Liver (tissue), 9 donors: ENCODE data around the gene ZNF556. TPM values are rescaled to one million over a fixed set of nuclear protein-coding genes. Genes with fewer than 3 reads are reported as not detected.

Experiments used
- DNase-seq: peaks from one replicate; pipeline ENCODE4 v3.0.0-alpha.2; 2017; ENCODE audit warnings: low spot score
- H3K27ac ChIP-seq, 2 donors: one replicate each; pipeline ENCODE4 v1.7.0; 2013; ENCODE audit warnings: inconsistent platforms in 2 of 2, low read length in 2 of 2, control low read depth in 1 of 2, low read depth in 1 of 2, mild to moderate bottlenecking in 1 of 2
- H3K27me3 ChIP-seq, 4 donors: one replicate each; pipeline versions ENCODE4 v1.6.1 to v1.7.0; 2013; ENCODE audit warnings: low read length in 3 of 4, inconsistent platforms in 1 of 4, mild to moderate bottlenecking in 1 of 4, moderate library complexity in 1 of 4; ENCODE audit not compliant: control insufficient read depth in 4 of 4, insufficient read depth in 4 of 4
- H3K36me3 ChIP-seq, 4 donors: one replicate each; pipeline versions ENCODE4 v1.6.1 to v1.7.0; 2013; ENCODE audit warnings: low read length in 3 of 4, mild to moderate bottlenecking in 3 of 4, low read depth in 1 of 4, moderate library complexity in 1 of 4; ENCODE audit not compliant: control insufficient read depth in 4 of 4, insufficient read depth in 3 of 4
- H3K4me1 ChIP-seq, 4 donors: one replicate each; pipeline versions ENCODE4 v1.6.1 to v1.7.0; 2013; ENCODE audit warnings: low read length in 3 of 4, mild to moderate bottlenecking in 3 of 4, moderate library complexity in 1 of 4; ENCODE audit not compliant: control insufficient read depth in 4 of 4, insufficient read depth in 4 of 4
- H3K4me3 ChIP-seq, 3 donors: one replicate each; pipeline versions ENCODE4 v1.6.1 to v1.7.0; 2013; ENCODE audit warnings: low read length in 3 of 3, control low read depth in 1 of 3, low read depth in 1 of 3, mild to moderate bottlenecking in 1 of 3
- H3K9ac ChIP-seq, 2 donors: one replicate each; pipeline ENCODE4 v1.7.0; 2013; ENCODE audit warnings: low read length in 2 of 2, mild to moderate bottlenecking in 2 of 2, moderate library complexity in 2 of 2, control low read depth in 1 of 2, low read depth in 1 of 2
- H3K9me3 ChIP-seq, 4 donors: one replicate each; pipeline versions ENCODE4 v1.6.1 to v1.7.0; 2013; ENCODE audit warnings: low read length in 3 of 4; ENCODE audit not compliant: control insufficient read depth in 4 of 4
- ATF3 ChIP-seq: IDR thresholded peaks from 2 replicates; pipeline ENCODE4 v1.6.1; 2016; ENCODE audit warnings: antibody characterized with exemption
- CTCF ChIP-seq: fragments of 150-350 bp; IDR thresholded peaks from 2 replicates; pipeline ENCODE4 v1.5.1; 2017; ENCODE audit warnings: improper control_type of control experiment, low read depth, low read length; ENCODE audit not compliant: missing input control
- EGR1 ChIP-seq, 2 donors: IDR thresholded peaks; 2 replicates each; pipeline ENCODE4 v1.6.1; 2016 to 2018; ENCODE audit warnings: antibody characterized with exemption in 2 of 2, low read depth in 2 of 2
- FOXA1 ChIP-seq: IDR thresholded peaks from 2 replicates; pipeline ENCODE4 v1.6.1; 2016; ENCODE audit warnings: antibody characterized with exemption
- FOXA2 ChIP-seq: IDR thresholded peaks from 2 replicates; pipeline ENCODE4 v1.6.1; 2016; ENCODE audit warnings: antibody characterized with exemption
- GABPA ChIP-seq, 2 donors: IDR thresholded peaks in 1 of 2; conservative IDR thresholded peaks in 1 of 2; 2 replicates each; pipeline ENCODE4 v1.6.1; 2016; ENCODE audit warnings: antibody characterized with exemption in 2 of 2, mild to moderate bottlenecking in 1 of 2, moderate library complexity in 1 of 2
- HNF4A ChIP-seq, 2 donors: conservative IDR thresholded peaks; 2 replicates each; pipeline ENCODE4 v1.6.1; 2016; ENCODE audit warnings: antibody characterized with exemption in 2 of 2, mild to moderate bottlenecking in 2 of 2
- HNF4G ChIP-seq: IDR thresholded peaks from 2 replicates; pipeline ENCODE4 v1.6.1; 2016; ENCODE audit warnings: antibody characterized with exemption
- JUND ChIP-seq, 2 donors: IDR thresholded peaks; 2 replicates each; pipeline ENCODE4 v1.6.1; 2016; ENCODE audit warnings: antibody characterized with exemption in 2 of 2
- MAX ChIP-seq: IDR thresholded peaks from 2 replicates; pipeline ENCODE4 v1.6.1; 2016; ENCODE audit warnings: antibody characterized with exemption
- NR2F2 ChIP-seq: IDR thresholded peaks from 2 replicates; pipeline ENCODE4 v1.6.1; 2016; ENCODE audit warnings: antibody characterized with exemption
- RAD21 ChIP-seq, 2 donors: IDR thresholded peaks; 2 replicates each; pipeline ENCODE4 v1.6.1; 2016; ENCODE audit warnings: antibody characterized with exemption in 2 of 2, mild to moderate bottlenecking in 2 of 2
- RXRA ChIP-seq, 2 donors: IDR thresholded peaks; 2 replicates each; pipeline ENCODE4 v1.6.1; 2017 to 2018; ENCODE audit warnings: antibody characterized with exemption in 2 of 2, mild to moderate bottlenecking in 1 of 2
- SP1 ChIP-seq: IDR thresholded peaks from 2 replicates; pipeline ENCODE4 v1.6.1; 2018; ENCODE audit warnings: antibody characterized with exemption, mild to moderate bottlenecking
- TAF1 ChIP-seq: conservative IDR thresholded peaks from 2 replicates; pipeline ENCODE4 v1.6.1; 2016; ENCODE audit warnings: antibody characterized with exemption, mild to moderate bottlenecking
- YY1 ChIP-seq: IDR thresholded peaks from 2 replicates; pipeline ENCODE4 v1.6.1; 2016; ENCODE audit warnings: antibody characterized with exemption, mild to moderate bottlenecking
- ZBTB33 ChIP-seq: IDR thresholded peaks from 2 replicates; pipeline ENCODE4 v1.6.1; 2016; ENCODE audit warnings: antibody characterized with exemption
- WGBS: extraction: QIAGEN DNeasy Blood & Tissue Kit; methylation state at CpG from one replicate; pipeline ENCODE4 v1.1.7; 2013; 5-methylcytosine and 5-hydroxymethylcytosine counted together
- polyA plus RNA-seq, 2 donors: library from polyadenylated mRNA; stranded (reverse) in 1 of 2; unstranded in 1 of 2; fragments of 200-250 nt in 1 of 2; fragments of >200 nt in 1 of 2; fragmentation: Nextera tagmentation in 1 of 2; extraction: Ambion mirVana in 1 of 2; gene quantifications; one replicate each; pipeline versions ENCODE4 v1.2.1 to v1.2.3, GENCODE V29; 2013 to 2015
- total RNA-seq, 2 donors: library from RNA; depleted of rRNA; stranded (reverse); fragments of >200 nt; gene quantifications; one replicate each; pipeline ENCODE4 v1.2.3, GENCODE V29; 2014
- TF ChIP-seq, protein P1 (sequence below): IDR thresholded peaks from 2 replicates; pipeline ENCODE4 v1.6.1; 2016; ENCODE audit warnings: antibody characterized with exemption, mild to moderate bottlenecking
- donor health status: healthy.
- donor health status: healthy.
- donor health status: healthy.
- donor health status: healthy.
- donor health status: healthy.

Gene ZNF556
- total and polyA plus RNA-seq, 4 donors: 0.08 TPM; not detected in 3

DNA sequence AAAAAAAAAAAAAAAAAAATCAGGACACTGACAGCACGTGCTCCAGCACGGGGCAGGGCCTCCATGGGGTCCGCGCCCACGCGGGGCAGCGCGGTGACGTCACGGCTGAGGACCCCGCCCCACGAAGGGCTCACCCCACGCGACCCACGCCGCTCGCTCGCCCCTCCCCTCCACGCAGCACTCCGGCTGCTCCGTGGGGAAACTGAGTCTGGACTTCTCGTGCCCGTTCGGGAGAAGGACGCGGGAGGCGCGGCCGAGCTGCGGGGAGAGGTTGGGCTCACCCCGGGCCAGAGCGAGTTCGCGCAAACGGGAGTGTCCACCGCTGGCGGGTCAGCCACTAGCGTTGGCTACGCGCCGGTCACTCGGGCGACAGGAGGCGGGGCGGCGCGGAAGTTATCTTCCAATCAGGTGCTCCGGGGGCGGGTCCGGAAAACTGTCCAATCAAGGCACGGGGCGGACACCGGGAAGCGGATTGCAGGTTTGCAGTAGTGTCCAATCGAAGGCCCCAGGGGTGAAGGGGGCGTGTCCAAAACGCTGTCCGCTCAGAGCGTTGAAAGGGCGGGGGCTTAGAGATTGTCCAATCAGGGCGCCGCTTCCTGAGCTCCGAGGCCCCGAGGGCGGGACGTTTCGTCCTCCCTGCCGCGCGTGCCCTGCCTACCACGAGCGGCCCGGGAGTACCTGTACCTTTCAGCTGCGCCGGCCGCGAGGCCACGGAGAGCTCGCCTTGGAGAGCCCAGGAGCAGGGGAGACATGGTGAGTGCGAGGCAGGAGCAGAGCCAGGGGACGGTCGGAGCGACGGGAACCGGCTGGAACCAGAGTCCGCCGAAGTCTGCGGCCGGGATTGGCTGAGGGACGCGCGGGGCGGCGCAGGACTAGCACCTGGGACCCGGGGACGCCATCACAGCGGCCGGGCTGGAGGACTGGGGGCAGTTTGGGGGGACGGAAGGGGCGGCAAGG, 33.4 kb downstream of the ZNF556 start, which contains the start of gene ZNF57:
TSS of gene ZNF57 (plus strand) at position 633 of the 957 bp plus-strand sequence. CDS start at position 751, 118 bp downstream.
- Histone ChIP-seq H3K4me1 (peaks cover 6 to 15% (median 7%) of the 10 kb centered on the region in 4 donors), H3K27ac (peak within 1 kb of the TSS; percentile 55 to 78), H3K9ac (no peak within 1 kb of the TSS), H3K4me3 (peak within 1 kb of the TSS; percentile 66 to 88 (median 81)), H3K27me3 (no peaks in the 10 kb centered on the region), H3K36me3 (peaks cover 0 to 1% (median 0%) of the 10 kb centered on the region in 4 donors), H3K9me3 (peaks cover 6 to 9% (median 8%) of the 10 kb centered on the region in 4 donors)
- under 1% methylated on average over 99 of the region's 100 CpGs for WGBS
- peak; percentile 96 for DNase-seq
- TF ChIP-seq CTCF: no peak
- TF ChIP-seq, protein P1, sequence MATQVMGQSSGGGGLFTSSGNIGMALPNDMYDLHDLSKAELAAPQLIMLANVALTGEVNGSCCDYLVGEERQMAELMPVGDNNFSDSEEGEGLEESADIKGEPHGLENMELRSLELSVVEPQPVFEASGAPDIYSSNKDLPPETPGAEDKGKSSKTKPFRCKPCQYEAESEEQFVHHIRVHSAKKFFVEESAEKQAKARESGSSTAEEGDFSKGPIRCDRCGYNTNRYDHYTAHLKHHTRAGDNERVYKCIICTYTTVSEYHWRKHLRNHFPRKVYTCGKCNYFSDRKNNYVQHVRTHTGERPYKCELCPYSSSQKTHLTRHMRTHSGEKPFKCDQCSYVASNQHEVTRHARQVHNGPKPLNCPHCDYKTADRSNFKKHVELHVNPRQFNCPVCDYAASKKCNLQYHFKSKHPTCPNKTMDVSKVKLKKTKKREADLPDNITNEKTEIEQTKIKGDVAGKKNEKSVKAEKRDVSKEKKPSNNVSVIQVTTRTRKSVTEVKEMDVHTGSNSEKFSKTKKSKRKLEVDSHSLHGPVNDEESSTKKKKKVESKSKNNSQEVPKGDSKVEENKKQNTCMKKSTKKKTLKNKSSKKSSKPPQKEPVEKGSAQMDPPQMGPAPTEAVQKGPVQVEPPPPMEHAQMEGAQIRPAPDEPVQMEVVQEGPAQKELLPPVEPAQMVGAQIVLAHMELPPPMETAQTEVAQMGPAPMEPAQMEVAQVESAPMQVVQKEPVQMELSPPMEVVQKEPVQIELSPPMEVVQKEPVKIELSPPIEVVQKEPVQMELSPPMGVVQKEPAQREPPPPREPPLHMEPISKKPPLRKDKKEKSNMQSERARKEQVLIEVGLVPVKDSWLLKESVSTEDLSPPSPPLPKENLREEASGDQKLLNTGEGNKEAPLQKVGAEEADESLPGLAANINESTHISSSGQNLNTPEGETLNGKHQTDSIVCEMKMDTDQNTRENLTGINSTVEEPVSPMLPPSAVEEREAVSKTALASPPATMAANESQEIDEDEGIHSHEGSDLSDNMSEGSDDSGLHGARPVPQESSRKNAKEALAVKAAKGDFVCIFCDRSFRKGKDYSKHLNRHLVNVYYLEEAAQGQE: peak; percentile 14
- no peak for TF ChIP-seq RAD21 (IDR thresholded peaks at IDR 0.05)
- no peak for TF ChIP-seq ZBTB33
- peak in 1 of 2 donors; percentile 53 for TF ChIP-seq GABPA (IDR thresholded peaks at IDR 0.05 in 1 of 2, conservative IDR thresholded peaks at IDR 0.05 in 1 of 2)
- peak; percentile 32 for TF ChIP-seq YY1
- no peak for TF ChIP-seq FOXA1
- TF ChIP-seq TAF1: no peak
- TF ChIP-seq RXRA (IDR thresholded peaks at IDR 0.05): no peak
- peak; percentile 78 for TF ChIP-seq MAX
- TF ChIP-seq NR2F2: peak; percentile 13
- no peak for TF ChIP-seq FOXA2
- TF ChIP-seq ATF3: no peak
- no peak for TF ChIP-seq HNF4A (conservative IDR thresholded peaks at IDR 0.05)
- peak; percentile 96 for TF ChIP-seq SP1
- TF ChIP-seq EGR1 (IDR thresholded peaks at IDR 0.05; ENCODE audit: low read depth in 2 of 2): peak in 1 of 2 donors; percentile 29
- no peak for TF ChIP-seq JUND (IDR thresholded peaks at IDR 0.05)
- no peak for TF ChIP-seq HNF4G
